BE2C (cell line): ENCODE data around the gene WFDC6.

ENCODE experiments used
- DNase-seq: peaks from one replicate; pipeline ENCODE4 v3.0.0-alpha.2; 2020
- H3K27me3 ChIP-seq: fragments of 250-450 bp; sonication (Bioruptor Pico); 2 replicates; pipeline ENCODE4 v1.5.1; 2020; ENCODE audit warnings: mild to moderate bottlenecking
- H3K36me3 ChIP-seq: fragments of 250-450 bp; sonication (Bioruptor Pico); 2 replicates; pipeline ENCODE4 v1.5.1; 2020; ENCODE audit warnings: mild to moderate bottlenecking
- H3K4me1 ChIP-seq: fragments of 250-450 bp; sonication (Bioruptor Pico); 2 replicates; pipeline ENCODE4 v1.5.1; 2020
- H3K4me3 ChIP-seq: 2 replicates; pipeline ENCODE4 v1.5.1; 2011; ENCODE audit warnings: low read depth, low read length
- H3K9me3 ChIP-seq: fragments of 250-450 bp; sonication (Bioruptor Pico); 2 replicates; pipeline ENCODE4 v1.5.1; 2020
- TF ChIP-seq, protein P1 (sequence below): IDR thresholded peaks from 2 replicates; pipeline ENCODE4 v1.5.1; 2012; ENCODE audit warnings: mild to moderate bottlenecking, low read depth, low read length

WFDC6 gene

DNA sequence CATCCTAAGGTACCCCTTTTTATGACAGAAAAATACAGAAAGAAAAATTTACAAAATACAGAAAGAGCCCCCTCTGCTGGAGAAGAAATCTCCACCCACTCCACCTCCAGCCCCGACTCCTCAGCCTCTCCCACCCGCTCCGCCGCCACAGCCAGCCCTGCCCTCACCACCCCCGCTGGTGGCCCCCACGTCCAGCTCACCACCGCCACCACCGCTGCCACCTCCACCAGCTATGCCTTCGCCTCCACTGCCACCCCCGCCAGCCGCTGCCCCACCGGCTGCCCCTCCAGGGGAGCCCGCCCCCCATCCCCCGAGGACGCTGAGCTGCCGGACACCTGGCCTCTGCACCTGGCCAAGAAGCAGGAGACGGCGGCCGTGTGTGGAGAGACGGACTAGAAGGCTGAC, 52.0 kb downstream of the WFDC6 start:
- H3K27me3 ChIP-seq: peaks cover 41% of the 10 kb centered on the region
- no peak overlapping the region for H3K4me3 ChIP-seq
- H3K4me1 ChIP-seq: peaks cover 6% of the 10 kb centered on the region
- TF ChIP-seq, protein P1, sequence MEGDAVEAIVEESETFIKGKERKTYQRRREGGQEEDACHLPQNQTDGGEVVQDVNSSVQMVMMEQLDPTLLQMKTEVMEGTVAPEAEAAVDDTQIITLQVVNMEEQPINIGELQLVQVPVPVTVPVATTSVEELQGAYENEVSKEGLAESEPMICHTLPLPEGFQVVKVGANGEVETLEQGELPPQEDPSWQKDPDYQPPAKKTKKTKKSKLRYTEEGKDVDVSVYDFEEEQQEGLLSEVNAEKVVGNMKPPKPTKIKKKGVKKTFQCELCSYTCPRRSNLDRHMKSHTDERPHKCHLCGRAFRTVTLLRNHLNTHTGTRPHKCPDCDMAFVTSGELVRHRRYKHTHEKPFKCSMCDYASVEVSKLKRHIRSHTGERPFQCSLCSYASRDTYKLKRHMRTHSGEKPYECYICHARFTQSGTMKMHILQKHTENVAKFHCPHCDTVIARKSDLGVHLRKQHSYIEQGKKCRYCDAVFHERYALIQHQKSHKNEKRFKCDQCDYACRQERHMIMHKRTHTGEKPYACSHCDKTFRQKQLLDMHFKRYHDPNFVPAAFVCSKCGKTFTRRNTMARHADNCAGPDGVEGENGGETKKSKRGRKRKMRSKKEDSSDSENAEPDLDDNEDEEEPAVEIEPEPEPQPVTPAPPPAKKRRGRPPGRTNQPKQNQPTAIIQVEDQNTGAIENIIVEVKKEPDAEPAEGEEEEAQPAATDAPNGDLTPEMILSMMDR: peak; percentile 28; the same call in 1 of the 2 replicates
- H3K36me3 ChIP-seq: no peaks in the 10 kb centered on the region
- DNase-seq: no peak
- H3K9me3 ChIP-seq: no peaks in the 10 kb centered on the region

DNA sequence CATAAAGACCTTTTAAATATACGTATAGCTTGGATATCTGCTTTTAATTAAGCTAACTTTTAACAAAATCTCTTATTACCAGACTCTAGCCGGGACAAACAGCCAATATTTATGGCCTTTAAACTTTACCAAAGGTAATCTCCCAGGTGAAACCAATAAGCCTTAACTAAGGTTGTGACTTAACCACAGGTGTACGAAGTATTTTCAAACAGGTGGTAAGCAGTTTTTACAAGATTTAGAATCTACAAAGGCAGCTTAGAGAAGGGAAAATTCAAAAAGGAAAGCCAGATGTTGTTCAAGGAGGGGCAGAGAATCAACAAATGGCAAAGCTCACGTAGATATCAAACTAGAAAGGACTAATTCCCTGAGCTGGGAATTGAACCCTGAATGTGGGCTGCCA, 53.9 kb downstream of the WFDC6 start:
- H3K4me1 ChIP-seq: peaks cover 6% of the 10 kb centered on the region
- H3K27me3 ChIP-seq: peaks cover 55% of the 10 kb centered on the region
- no peak for DNase-seq
- TF ChIP-seq, protein P1: no peak
- H3K4me3 ChIP-seq: no peak overlapping the region
- H3K9me3 ChIP-seq: no peaks in the 10 kb centered on the region
- no peaks in the 10 kb centered on the region for H3K36me3 ChIP-seq

DNA sequence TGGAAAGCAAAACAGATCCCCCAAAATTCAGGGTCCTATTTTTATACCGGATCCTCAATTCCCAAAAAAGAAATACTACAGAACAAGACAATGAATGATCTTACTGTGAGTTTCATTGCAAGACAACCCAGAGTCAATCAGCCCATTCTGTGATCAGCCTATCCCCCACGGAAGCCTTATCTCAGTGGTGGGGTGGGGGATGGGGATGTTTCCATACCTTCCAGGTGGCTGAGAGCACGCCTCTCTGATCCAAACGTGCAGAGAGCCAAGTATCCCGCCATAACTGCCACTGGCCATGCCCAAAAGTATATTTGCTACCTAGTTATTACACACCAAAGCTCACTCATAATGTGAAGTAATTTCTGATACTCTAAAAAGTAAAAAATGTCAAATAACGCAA, 54.6 kb downstream of the WFDC6 start:
- H3K4me1 ChIP-seq: peaks cover 6% of the 10 kb centered on the region
- H3K4me3 ChIP-seq: no peak overlapping the region
- H3K27me3 ChIP-seq: peaks cover 62% of the 10 kb centered on the region
- no peaks in the 10 kb centered on the region for H3K36me3 ChIP-seq
- no peak for DNase-seq
- TF ChIP-seq, protein P1: no peak
- H3K9me3 ChIP-seq: no peaks in the 10 kb centered on the region
